OCI-LY1 (cell line): ENCODE data around the gene NECTIN4.

Experiments
- H2AFZ ChIP-seq: fragments of 200-600 bp; sonication (generic), shearing (Covaris generic); 2 replicates; pipeline ENCODE4 v1.6.0; 2014; ENCODE audit warnings: antibody characterized with exemption, mild to moderate bottlenecking, low read length
- H3F3A ChIP-seq: fragments of 200-600 bp; sonication (generic), shearing (Covaris generic); 2 replicates; pipeline ENCODE4 v1.6.0; 2014; ENCODE audit warnings: mild to moderate bottlenecking, antibody characterized with exemption, low read length, moderate library complexity; ENCODE audit not compliant: insufficient read depth
- H3K27ac ChIP-seq: fragments of 200-600 bp; sonication (generic); 2 replicates; pipeline ENCODE4 v1.5.1; 2014; ENCODE audit warnings: low read length, mixed run types, mild to moderate bottlenecking, low read depth; ENCODE audit not compliant: poor library complexity, severe bottlenecking
- H3K27me3 ChIP-seq: fragments of 200-600 bp; sonication (generic); 2 replicates; pipeline ENCODE4 v1.6.0; 2014; ENCODE audit warnings: antibody characterized with exemption, mild to moderate bottlenecking, low read length, moderate library complexity; ENCODE audit not compliant: insufficient read depth
- H3K36me3 ChIP-seq: fragments of 200-600 bp; sonication (generic); 2 replicates; pipeline ENCODE4 v1.6.1; 2014; ENCODE audit warnings: mild to moderate bottlenecking, antibody characterized with exemption, low read length, moderate library complexity, mixed read lengths; ENCODE audit not compliant: insufficient read depth
- H3K4me1 ChIP-seq: fragments of 200-600 bp; sonication (generic); 2 replicates; pipeline ENCODE4 v1.5.1; 2014; ENCODE audit warnings: mild to moderate bottlenecking, low read length, moderate library complexity; ENCODE audit not compliant: insufficient read depth, severe bottlenecking
- H3K4me2 ChIP-seq: fragments of 200-600 bp; sonication (generic), shearing (Covaris generic); 2 replicates; pipeline ENCODE4 v1.6.1; 2014; ENCODE audit warnings: low read length
- H3K4me3 ChIP-seq: fragments of 200-600 bp; sonication (generic); 2 replicates; pipeline ENCODE4 v1.5.1; 2014; ENCODE audit warnings: low read length, low read depth, mild to moderate bottlenecking, mixed read lengths; ENCODE audit not compliant: poor library complexity, severe bottlenecking
- H3K79me2 ChIP-seq: fragments of 200-600 bp; shearing (Covaris generic); 2 replicates; pipeline ENCODE4 v1.6.1; 2016; ENCODE audit warnings: mixed run types, low read length, mixed read lengths; ENCODE audit not compliant: insufficient read depth
- H3K9ac ChIP-seq: fragments of 200-600 bp; sonication (generic), shearing (Covaris generic); 2 replicates; pipeline ENCODE4 v1.6.1; 2014; ENCODE audit warnings: mild to moderate bottlenecking, low read length, mixed read lengths
- H3K9me2 ChIP-seq: fragments of 200-600 bp; sonication (generic), shearing (Covaris generic); 2 replicates; pipeline ENCODE4 v1.6.1; 2014; ENCODE audit warnings: low read depth, mild to moderate bottlenecking, low read length, mixed read lengths
- H3K9me3 ChIP-seq: fragments of 200-600 bp; shearing (Covaris generic); 2 replicates; pipeline ENCODE4 v1.6.1; 2014; ENCODE audit warnings: low read length, mixed read lengths
- H4K20me1 ChIP-seq: fragments of 200-600 bp; sonication (generic), shearing (Covaris generic); 2 replicates; pipeline ENCODE4 v1.6.0; 2016; ENCODE audit warnings: mild to moderate bottlenecking, low read length; ENCODE audit not compliant: insufficient read depth
- CTCF ChIP-seq: fragments of 200-600 bp; sonication (generic), shearing (Covaris generic); IDR thresholded peaks from 2 replicates; pipeline ENCODE4 v1.5.1; 2017; ENCODE audit warnings: mild to moderate bottlenecking, antibody characterized with exemption, low read length, moderate library complexity, mixed read lengths
- EZH2 ChIP-seq: fragments of 200-600 bp; sonication (generic), shearing (Covaris generic); IDR thresholded peaks from 2 replicates; pipeline ENCODE4 v1.8.0; 2017; ENCODE audit warnings: borderline replicate concordance, mixed run types, mild to moderate bottlenecking, antibody characterized with exemption, low read length, moderate library complexity, mixed read lengths

The NECTIN4 gene

GRCh38 chr1:161079436-161080110, 9.8 kb downstream of the NECTIN4 start:
- Histone ChIP-seq H4K20me1 (no peaks in the 10 kb centered on the region), H2AFZ (no peak overlapping the region), H3K9me2 (no peaks in the 10 kb centered on the region), H3K4me2 (no peak overlapping the region), H3K4me3 (no peak overlapping the region), H3K4me1 (no peaks in the 10 kb centered on the region), H3K36me3 (no peaks in the 10 kb centered on the region), H3K9me3 (no peaks in the 10 kb centered on the region), H3K27ac (no peak overlapping the region), H3K9ac (no peak overlapping the region), H3F3A (no peaks in the 10 kb centered on the region), H3K27me3 (no peaks in the 10 kb centered on the region; the same call in 1 of the 2 replicates), H3K79me2 (no peaks in the 10 kb centered on the region)
- TF ChIP-seq EZH2 = no peak
- peak; percentile 20; the same call in 1 of the 2 replicates for TF ChIP-seq CTCF

- no peak overlapping the region for H3K4me2 ChIP-seq
- no peak overlapping the region for H3K27ac ChIP-seq
- H3K36me3 ChIP-seq = no peaks in the 10 kb centered on the region
- no peaks in the 10 kb centered on the region; the same call in 1 of the 2 replicates for H3K27me3 ChIP-seq
- H3K9me2 ChIP-seq = no peaks in the 10 kb centered on the region
- H3K4me3 ChIP-seq = no peak overlapping the region
- H4K20me1 ChIP-seq = no peaks in the 10 kb centered on the region
- H3F3A ChIP-seq = no peaks in the 10 kb centered on the region
- no peaks in the 10 kb centered on the region for H3K79me2 ChIP-seq
- H3K9me3 ChIP-seq = no peaks in the 10 kb centered on the region
- H2AFZ ChIP-seq = no peak overlapping the region
- TF ChIP-seq CTCF (no peak), EZH2 (no peak)
- no peaks in the 10 kb centered on the region for H3K4me1 ChIP-seq
- H3K9ac ChIP-seq = no peak overlapping the region
Measured at GRCh38 chr1:161077426-161077825, 11.9 kb downstream of the NECTIN4 start.

- no peak for TF ChIP-seq EZH2
- TF ChIP-seq CTCF = no peak
- H3K4me2 ChIP-seq = no peak overlapping the region
- H3K79me2 ChIP-seq = no peaks in the 10 kb centered on the region
- H2AFZ ChIP-seq = no peak overlapping the region
- no peaks in the 10 kb centered on the region for H3K4me1 ChIP-seq
- H3K9me2 ChIP-seq = no peaks in the 10 kb centered on the region
- no peaks in the 10 kb centered on the region for H4K20me1 ChIP-seq
- H3K4me3 ChIP-seq = no peak overlapping the region
- no peaks in the 10 kb centered on the region; the same call in 1 of the 2 replicates for H3K27me3 ChIP-seq
- no peak overlapping the region for H3K9ac ChIP-seq
- no peaks in the 10 kb centered on the region for H3K36me3 ChIP-seq
- no peak overlapping the region for H3K27ac ChIP-seq
- H3K9me3 ChIP-seq = no peaks in the 10 kb centered on the region
- no peaks in the 10 kb centered on the region for H3F3A ChIP-seq
Measured at GRCh38 chr1:161076410-161076809, 12.9 kb downstream of the NECTIN4 start.
